Upper lobe of right lung (tissue), 1 donor: ENCODE measurements around the gene DTNBP1. TPM values are rescaled to one million over a fixed set of nuclear protein-coding genes. Genes with fewer than 3 reads are reported as not detected.

Experiments used
- ATAC-seq: fragments of 200-7000 bp; cut with Tn5 transposase; one replicate; pipeline ENCODE4 v1.9.1; 2020; ENCODE audit warnings: mild to moderate bottlenecking, moderate library complexity
- DNase-seq: peaks from one replicate; pipeline ENCODE4 v3.0.0-alpha.2; 2020
- H3K27ac ChIP-seq: fragments of 200-600 bp; one replicate; pipeline ENCODE4 v1.8.0; 2022
- H3K27me3 ChIP-seq: fragments of 200-600 bp; one replicate; pipeline ENCODE4 v1.8.0; 2022; ENCODE audit warnings: mild to moderate bottlenecking
- H3K36me3 ChIP-seq: fragments of 200-600 bp; one replicate; pipeline ENCODE4 v1.8.0; 2022
- H3K4me1 ChIP-seq: fragments of 200-600 bp; one replicate; pipeline ENCODE4 v1.8.0; 2022
- H3K4me3 ChIP-seq: fragments of 200-600 bp; one replicate; pipeline ENCODE4 v1.8.0; 2022; ENCODE audit warnings: mild to moderate bottlenecking
- H3K9me3 ChIP-seq: fragments of 200-600 bp; one replicate; pipeline ENCODE4 v1.8.0; 2022
- intact Hi-C: fragments of 100-400 bp; cut with DNase I; formaldehyde crosslinking; loops from one replicate; pipeline ENCODE4 v1.11.0; 2022
- total RNA-seq: library from RNA; stranded (reverse); fragmentation: NEBNext Ultra II Directional; extraction: Animal tissue kit (Norgen Biotek cat#: 25700); gene quantifications from one replicate; pipeline ENCODE4 v1.2.1, GENCODE V29; 2021
- TF ChIP-seq, protein P1 (sequence below): fragments of 200-600 bp; IDR thresholded peaks from one replicate; pipeline ENCODE4 v1.8.0; 2022; ENCODE audit warnings: antibody characterized with exemption
- donor health status: DM: no; HTN: yes; CAD: no; lungs with severe emphysema.

DTNBP1 gene
- total RNA-seq, 1 donor from 2014 or later, result 25.9 TPM

DNA sequence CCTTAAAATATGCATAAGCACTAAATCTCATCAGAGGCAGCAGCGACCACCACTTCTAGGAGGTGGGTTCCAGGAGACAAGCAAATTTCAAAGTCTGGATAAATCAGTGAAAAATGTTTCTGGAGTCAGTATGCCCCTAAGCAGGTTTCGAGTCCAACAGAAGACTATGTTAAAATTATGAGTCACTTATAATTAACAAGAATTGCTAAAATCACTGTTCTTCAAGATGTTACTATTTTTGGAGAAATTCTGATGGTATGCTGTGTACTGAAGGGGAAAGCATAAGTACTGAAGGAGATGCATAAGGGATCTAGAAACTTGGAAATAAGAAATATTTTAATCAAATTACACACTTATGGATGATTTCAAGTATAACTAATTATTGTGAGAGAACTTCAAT lies 58.0 kb downstream of the DTNBP1 start:
- DNase-seq (no peak), ATAC-seq (no peak)
- H3K36me3 ChIP-seq, result no peaks in the 10 kb centered on the region
- TF ChIP-seq, protein P1, sequence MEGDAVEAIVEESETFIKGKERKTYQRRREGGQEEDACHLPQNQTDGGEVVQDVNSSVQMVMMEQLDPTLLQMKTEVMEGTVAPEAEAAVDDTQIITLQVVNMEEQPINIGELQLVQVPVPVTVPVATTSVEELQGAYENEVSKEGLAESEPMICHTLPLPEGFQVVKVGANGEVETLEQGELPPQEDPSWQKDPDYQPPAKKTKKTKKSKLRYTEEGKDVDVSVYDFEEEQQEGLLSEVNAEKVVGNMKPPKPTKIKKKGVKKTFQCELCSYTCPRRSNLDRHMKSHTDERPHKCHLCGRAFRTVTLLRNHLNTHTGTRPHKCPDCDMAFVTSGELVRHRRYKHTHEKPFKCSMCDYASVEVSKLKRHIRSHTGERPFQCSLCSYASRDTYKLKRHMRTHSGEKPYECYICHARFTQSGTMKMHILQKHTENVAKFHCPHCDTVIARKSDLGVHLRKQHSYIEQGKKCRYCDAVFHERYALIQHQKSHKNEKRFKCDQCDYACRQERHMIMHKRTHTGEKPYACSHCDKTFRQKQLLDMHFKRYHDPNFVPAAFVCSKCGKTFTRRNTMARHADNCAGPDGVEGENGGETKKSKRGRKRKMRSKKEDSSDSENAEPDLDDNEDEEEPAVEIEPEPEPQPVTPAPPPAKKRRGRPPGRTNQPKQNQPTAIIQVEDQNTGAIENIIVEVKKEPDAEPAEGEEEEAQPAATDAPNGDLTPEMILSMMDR, result no peak
- intact Hi-C loops, result no loop called here
- H3K4me3 ChIP-seq, result no peak overlapping the region
- no peaks in the 10 kb centered on the region for H3K9me3 ChIP-seq
- H3K27me3 ChIP-seq, result no peaks in the 10 kb centered on the region
- no peak overlapping the region for H3K27ac ChIP-seq
- H3K4me1 ChIP-seq, result peaks cover 10% of the 10 kb centered on the region

- DNase-seq (no peak), ATAC-seq (no peak)
- Histone ChIP-seq H3K27me3 (no peaks in the 10 kb centered on the region), H3K4me1 (no peaks in the 10 kb centered on the region), H3K9me3 (no peaks in the 10 kb centered on the region), H3K27ac (no peak overlapping the region), H3K36me3 (no peaks in the 10 kb centered on the region), H3K4me3 (no peak overlapping the region)
- intact Hi-C loops, result no loop called here
- TF ChIP-seq, protein P1, result no peak
Measured at GRCh38 chr6:15602154-15602553, 60.7 kb downstream of the DTNBP1 start.

GRCh38 chr6:15598273-15598798 lies 64.5 kb downstream of the DTNBP1 start:
- no peak for ATAC-seq
- intact Hi-C loops, result no loop called here
- Histone ChIP-seq H3K36me3 (no peaks in the 10 kb centered on the region), H3K4me1 (peaks cover 17% of the 10 kb centered on the region), H3K4me3 (no peak overlapping the region), H3K27me3 (no peaks in the 10 kb centered on the region), H3K9me3 (no peaks in the 10 kb centered on the region), H3K27ac (no peak overlapping the region)
- TF ChIP-seq, protein P1, result no peak
- DNase-seq, result no peak

- peaks cover 17% of the 10 kb centered on the region for H3K4me1 ChIP-seq
- no peak overlapping the region for H3K27ac ChIP-seq
- peak; percentile 14 for ATAC-seq
- TF ChIP-seq, protein P1, result no peak
- H3K9me3 ChIP-seq, result no peaks in the 10 kb centered on the region
- intact Hi-C loops, result no loop called here
- H3K27me3 ChIP-seq, result no peaks in the 10 kb centered on the region
- no peak overlapping the region for H3K4me3 ChIP-seq
- no peak for DNase-seq
- H3K36me3 ChIP-seq, result no peaks in the 10 kb centered on the region
Measured at GRCh38 chr6:15596186-15596896, 66.5 kb downstream of the DTNBP1 start.

- H3K36me3 ChIP-seq, result no peaks in the 10 kb centered on the region
- no peak overlapping the region for H3K4me3 ChIP-seq
- no peaks in the 10 kb centered on the region for H3K9me3 ChIP-seq
- TF ChIP-seq, protein P1, result no peak
- DNase-seq (no peak), ATAC-seq (peak; percentile 90)
- no peaks in the 10 kb centered on the region for H3K27me3 ChIP-seq
- intact Hi-C loops, result no loop called here
- H3K27ac ChIP-seq, result peak overlapping the region; percentile 1
- H3K4me1 ChIP-seq, result peaks cover 17% of the 10 kb centered on the region
Measured at GRCh38 chr6:15595461-15596173, 67.2 kb downstream of the DTNBP1 start.
